Fibroblast of the conjunctiva (primary cell): ENCODE measurements around the gene MAP3K2.
"Not testable (repeated sequence)": the region's sequence is repeated elsewhere in the genome, so short reads cannot be mapped to it uniquely, and the experiment has no call there.

Experiments used
- DNase-seq: peaks from one replicate; pipeline ENCODE4 v3.0.0-alpha.2; 2010; ENCODE audit warnings: low read depth

Gene MAP3K2

GRCh38 chr2:127421116-127421800 is 33.5 kb upstream of the MAP3K2 start:
- DNase-seq, result no peak

DNA sequence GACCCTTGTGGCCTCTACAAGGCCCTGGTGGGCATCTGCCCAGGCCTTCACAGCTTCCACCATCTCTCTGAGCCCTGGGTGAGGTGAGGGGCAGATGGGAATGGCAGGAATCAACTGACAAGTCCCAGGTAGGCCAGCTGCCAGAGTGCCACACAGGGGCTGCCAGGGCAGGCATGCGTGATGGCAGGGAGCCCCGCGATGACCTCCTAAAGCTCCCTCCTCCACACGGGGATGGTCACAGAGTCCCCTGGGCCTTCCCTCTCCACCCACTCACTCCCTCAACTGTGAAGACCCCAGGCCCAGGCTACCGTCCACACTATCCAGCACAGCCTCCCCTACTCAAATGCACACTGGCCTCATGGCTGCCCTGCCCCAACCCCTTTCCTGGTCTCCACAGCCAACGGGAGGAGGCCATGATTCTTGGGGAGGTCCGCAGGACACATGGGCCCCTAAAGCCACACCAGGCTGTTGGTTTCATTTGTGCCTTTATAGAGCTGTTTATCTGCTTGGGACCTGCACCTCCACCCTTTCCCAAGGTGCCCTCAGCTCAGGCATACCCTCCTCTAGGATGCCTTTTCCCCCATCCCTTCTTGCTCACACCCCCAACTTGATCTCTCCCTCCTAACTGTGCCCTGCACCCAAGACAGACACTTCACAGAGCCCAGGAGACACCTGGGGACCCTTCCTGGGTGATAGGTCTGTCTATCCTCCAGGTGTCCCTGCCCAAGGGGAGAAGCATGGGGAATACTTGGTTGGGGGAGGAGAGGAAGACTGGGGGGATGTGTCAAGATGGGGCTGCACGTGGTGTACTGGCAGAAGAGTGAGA is 32.5 kb upstream of the MAP3K2 start:
- no peak for DNase-seq

DNA sequence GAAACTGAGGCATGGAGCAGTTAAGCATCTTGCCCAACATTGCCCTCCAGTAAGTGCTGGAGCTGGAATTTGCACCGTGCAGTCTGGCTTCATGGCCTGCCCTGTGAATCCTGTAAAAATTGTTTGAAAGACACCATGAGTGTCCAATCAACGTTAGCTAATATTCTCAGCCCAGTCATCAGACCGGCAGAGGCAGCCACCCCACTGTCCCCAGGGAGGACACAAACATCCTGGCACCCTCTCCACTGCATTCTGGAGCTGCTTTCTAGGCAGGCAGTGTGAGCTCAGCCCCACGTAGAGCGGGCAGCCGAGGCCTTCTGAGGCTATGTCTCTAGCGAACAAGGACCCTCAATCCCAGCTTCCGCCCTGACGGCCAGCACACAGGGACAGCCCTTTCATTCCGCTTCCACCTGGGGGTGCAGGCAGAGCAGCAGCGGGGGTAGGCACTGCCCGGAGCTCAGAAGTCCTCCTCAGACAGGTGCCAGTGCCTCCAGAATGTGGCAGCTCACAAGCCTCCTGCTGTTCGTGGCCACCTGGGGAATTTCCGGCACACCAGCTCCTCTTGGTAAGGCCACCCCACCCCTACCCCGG is 31.8 kb upstream of the MAP3K2 start:
- no peak for DNase-seq

GRCh38 chr2:127419112-127419430 is 31.3 kb upstream of the MAP3K2 start:
- no peak for DNase-seq

- no peak for DNase-seq
Observed at GRCh38 chr2:127418300-127419111, 30.7 kb upstream of the MAP3K2 start, which contains the start of gene PROC. Gene PROC, plus strand, starts transcription at chr2:127418427. Its CDS starts 1,516 bp downstream, at chr2:127419943.

- DNase-seq, result no peak
Observed at GRCh38 chr2:127417406-127417805, 29.6 kb upstream of the MAP3K2 start.

DNA sequence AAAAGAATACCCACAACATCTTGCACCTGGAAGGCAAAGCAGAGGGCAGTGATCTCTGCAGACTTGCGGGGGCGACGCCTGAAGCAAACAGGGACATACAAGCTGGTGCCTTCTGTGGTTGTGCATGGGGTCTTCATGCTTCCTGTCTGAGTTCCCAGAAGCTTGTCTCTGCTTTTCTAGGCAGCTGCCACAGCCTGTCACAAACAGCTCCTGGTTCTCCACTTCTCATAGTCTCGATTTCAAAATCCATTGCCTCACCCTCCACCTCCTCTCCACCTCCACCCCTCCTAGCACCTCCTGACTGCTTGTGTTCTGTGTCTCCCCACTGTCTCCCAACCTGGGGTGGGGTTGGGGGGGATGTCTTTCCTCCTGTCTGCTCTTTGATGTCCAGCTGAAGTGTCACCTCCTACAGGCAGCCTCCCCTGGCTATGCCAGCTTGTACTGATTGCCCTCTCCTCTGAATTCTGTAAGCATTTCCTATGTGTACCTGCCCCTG is 28.8 kb upstream of the MAP3K2 start:
- no peak for DNase-seq

DNA sequence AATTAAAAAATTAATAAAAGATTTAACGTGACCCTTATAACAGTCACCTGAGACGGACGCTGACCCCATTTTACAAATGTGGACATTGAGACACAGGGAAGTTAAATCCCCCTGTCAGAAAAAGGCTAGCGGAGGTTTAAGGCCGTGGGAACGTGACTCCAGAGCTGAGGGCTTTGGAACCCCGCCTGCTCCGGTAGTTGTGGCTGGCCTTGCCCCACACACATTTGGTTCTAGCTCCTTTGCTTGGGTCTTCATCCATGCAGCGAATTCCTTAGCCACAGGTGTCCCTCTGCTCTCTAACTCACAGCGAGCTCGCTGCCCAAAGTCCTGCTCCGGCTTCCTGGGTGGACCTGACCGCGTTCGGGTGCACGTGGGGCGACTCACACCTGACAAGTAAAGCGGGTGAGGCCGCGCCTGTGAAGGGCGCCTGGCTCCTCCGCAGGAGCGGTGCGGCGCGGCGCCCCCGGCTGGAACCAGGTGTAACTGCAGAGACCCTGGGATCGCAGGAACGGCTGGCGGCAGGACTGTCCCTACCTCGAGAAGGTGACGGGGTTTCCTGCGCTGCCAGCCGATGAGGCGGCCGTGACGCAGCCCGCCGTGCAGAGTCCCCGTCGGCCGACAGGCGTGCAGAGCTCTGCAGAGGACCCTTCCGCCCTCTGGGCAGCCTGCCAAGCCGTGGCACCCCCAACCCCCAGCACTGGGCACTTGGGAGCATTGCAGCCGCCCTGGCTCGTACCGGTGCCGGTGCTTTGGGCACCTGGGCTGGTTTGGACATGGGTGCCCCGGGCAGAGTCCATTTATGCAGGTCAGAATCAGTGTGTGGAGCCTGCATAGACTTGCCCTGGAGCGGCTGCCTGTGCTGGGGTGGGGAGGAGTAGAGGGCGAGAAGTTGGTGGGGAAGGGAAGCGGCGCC is 28.1 kb upstream of the MAP3K2 start:
- DNase-seq, result no peak

DNA sequence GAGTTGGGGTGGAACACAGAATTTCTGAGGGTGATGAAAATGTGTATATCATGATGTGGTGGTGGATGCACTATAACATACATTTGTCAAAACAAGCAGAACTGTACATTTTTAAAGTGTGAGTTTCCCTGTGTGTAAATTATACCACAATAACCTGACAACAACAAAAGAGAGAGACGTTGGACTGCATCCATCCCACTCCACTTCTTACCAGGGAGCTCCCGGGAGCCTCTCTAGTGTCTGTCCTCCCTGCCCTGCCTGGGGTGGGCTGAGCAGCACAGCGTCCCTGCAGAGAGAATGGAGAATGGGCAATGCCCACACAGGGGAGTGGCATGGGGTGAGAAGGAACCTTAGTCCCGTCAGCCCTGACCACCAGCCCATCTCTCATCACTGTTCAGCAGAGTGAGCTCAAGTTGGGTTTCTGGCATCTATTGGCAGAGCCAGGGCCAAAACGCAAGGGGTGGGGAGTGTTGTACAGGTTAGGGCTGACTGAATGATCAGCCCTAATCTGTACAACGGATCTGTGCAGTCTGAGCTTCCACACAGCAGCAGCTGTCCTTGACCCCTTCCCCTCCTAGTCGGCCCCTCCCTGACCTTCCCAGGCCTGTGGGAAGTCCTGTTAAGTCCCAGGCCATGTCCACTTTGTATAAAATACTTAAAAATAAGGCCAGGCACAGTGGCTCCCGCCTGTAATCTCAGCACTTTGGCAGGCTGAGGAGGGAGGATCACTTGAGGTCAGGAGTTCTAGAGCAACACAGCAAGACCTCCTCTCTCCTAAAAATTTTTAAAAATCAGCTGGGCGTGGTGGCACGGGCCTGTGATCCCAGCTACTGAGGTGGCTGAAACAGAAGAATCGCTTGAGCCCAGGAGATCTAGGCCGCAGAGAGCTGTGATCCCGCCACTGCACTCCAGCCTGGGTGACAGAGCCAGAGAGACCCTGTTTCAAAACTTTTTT is 27.1 kb upstream of the MAP3K2 start:
- DNase-seq, result no peak

DNA sequence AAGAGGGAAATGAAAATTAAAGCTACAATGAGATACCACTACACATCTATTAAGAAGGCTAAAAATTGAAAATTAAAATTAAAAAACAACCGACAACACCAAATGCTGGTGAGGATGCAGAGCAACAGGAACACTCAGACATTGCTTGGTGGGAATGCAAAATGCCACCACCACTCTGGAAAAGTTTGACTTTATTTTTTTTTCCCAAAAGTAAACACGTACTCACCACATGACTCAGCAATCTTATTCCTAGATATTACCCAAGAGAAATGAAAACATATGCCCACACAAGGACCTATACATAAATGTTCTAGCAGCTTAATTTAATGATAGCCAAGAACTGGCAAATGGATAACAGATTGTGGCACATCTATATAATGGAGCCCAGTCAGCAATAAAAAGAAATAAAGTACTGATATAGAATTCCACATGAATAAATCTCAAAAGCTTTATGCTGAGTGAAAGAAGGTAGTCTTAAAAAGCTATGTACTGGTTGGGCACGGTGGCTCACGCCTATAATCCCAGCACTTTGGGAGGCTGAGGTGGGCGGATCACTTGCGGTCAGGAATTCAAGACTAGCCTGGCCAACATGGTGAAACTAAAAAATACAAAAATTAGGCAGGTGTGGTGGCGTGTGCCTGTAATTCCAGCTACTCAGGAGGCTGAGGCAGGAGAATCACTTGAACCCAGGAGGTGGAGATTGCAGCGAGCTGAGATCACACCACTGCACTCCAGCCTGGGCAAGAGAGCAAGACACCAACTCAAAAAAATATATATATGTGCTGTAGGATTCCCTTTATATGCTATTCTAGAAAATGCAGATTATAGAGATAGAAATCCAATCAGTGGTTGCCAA is 26.2 kb upstream of the MAP3K2 start:
- peak; percentile 41 for DNase-seq

DNA sequence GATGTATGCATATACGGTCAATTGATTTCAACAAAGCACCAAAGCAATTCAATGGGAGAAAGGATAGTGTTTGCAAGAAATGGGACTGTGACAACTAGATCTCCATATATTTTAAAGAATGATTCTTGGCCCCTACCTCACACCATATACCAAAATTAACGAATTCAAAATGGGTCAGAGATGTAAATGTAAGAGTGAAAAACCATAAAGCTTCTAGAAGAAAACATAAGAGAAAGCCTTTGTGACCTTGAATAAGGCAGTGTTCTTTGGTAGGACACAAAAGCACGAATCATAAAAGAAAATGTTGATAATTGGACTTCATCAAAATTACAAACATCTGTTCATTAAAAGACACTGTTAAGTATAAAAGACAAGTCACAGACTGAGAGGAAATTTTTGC is 25.4 kb upstream of the MAP3K2 start:
- DNase-seq, result no peak

DNA sequence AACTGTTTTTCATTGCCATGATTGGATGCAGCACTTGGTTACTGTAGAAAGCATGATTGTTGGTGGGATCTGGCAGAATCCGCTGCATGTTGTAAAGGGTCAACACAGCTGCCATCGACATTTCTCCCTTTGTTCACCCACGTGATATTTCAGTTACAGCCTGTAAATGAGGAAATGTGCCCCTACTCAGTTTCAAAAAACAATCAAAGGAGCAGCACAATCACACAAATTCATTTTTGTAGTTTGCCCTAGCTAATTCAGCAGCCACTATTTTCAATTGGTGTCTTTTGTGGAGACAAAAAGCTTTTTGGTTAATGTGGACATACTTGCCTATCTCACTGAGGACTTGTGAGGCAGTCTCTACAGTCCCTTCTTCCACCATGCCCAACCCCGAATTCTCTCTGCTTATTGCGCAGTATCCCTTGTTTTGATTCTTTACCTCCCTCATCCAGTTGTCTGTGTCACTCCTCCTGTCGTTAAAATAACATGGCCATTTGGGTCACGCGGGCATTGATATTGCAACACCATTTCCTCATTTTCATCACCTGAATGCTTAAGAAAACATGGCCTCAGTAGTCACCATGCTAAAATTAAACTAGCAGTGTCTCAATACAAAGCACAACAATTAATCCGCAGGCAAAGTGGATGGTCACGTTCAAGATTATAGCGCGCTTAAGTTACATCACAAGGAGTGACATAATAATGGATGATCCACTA is 24.0 kb upstream of the MAP3K2 start:
- DNase-seq, result no peak

GRCh38 chr2:127410871-127411652 is 23.3 kb upstream of the MAP3K2 start:
- no peak for DNase-seq

- DNase-seq, result not testable (repeated sequence)
Observed at GRCh38 chr2:127409716-127410115, 21.9 kb upstream of the MAP3K2 start.

DNA sequence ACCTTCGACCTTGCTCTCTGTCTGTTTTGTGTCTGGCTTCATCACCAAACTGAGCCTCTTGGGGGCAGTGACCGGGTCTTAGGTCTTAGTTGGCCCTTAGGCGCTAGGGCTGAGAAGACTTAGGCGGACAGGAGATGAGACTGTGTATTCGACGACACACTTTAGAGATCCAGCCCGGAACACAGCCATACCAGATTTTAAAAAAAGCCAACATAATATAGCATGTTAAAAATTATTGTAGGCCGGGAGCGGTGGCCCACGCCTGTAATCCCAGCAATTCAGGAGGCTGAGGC is 21.0 kb upstream of the MAP3K2 start:
- no peak for DNase-seq

DNA sequence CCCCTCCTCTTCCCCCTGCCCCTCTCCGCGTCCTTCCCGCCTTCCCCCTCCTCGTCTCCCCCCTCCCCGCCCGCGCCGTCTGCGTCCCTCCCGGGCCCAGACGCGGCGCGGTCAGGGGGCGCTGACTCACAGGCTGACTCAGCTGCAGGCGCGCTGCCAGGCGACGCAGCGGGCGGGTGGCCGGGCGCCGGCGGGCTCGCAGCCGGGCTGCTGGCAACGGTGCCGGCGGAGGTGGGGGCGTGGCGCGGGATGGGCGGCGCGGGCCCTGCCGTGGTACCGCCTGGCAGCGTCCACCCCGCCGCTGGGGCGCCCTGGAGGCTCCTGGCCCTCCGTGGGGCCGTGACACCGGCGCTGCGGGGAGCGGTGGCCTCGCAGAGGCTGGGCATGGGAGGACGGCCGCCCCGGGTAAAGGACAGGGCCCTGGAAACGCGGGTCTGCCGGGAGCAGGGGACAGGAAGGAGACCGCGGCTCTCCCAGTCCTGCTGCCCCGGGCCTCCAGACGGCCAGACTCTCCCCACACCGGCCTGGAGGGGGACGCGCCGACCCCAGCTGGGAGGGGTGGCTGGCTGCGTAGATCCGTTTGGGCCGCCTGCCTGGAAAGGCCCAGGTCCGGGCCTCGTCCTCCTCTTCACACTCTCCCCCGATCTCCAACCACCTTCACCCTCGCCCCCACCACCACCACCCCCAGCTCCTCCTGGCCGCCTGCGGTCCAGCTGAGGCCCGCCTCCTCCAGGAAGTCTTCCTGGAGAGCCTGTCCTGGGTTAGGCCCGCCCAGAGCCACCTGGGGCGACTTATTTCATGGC is 20.4 kb upstream of the MAP3K2 start:
- peak; percentile 74 for DNase-seq

DNA sequence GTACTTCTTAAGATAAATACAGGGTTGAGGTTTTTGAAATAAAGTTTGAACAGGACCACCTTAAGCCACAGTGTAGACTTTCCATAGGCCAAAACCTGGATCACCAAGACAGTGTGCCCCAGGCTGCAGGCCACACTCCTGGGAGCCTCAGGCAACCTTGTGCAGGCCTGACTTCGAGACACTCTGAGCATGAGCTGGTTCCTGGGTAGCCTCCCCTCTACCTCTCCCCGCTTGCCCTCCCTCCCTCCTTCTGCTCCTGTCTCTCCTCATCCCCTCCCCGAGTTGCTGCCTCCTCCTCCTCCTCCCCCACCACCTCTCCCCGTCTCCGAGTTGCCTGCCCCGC is 19.9 kb upstream of the MAP3K2 start:
- no peak for DNase-seq
